CD14-positive monocyte (primary cell): ENCODE measurements around the gene SELPLG. TPM values are rescaled to one million over a fixed set of nuclear protein-coding genes. Genes with fewer than 3 reads are reported as not detected.

Experiments used
- DNase-seq, 3 donors: peaks; one replicate each; pipeline ENCODE4 v3.0.0-alpha.2; 2011 to 2022
- H2AFZ ChIP-seq: 2 replicates; pipeline ENCODE4 v1.6.0; 2012; ENCODE audit warnings: mild to moderate bottlenecking, low read depth, low read length, inconsistent platforms; ENCODE audit not compliant: insufficient read depth, poor library complexity, severe bottlenecking
- H3K27ac ChIP-seq, 2 donors: 1 replicate in 1 of 2; 2 replicates in 1 of 2; pipeline ENCODE4 v1.5.1; 2012 to 2013; ENCODE audit warnings: low read length in 2 of 2, control low read depth in 1 of 2, inconsistent platforms in 1 of 2, low read depth in 1 of 2, mild to moderate bottlenecking in 1 of 2
- H3K27me3 ChIP-seq, 2 donors: one replicate each; pipeline versions ENCODE4 v1.6.0 to v1.6.1; 2011 to 2013; ENCODE audit warnings: low read length in 2 of 2; ENCODE audit not compliant: control insufficient read depth in 2 of 2, insufficient read depth in 2 of 2
- H3K36me3 ChIP-seq, 2 donors: replicated peaks in 1 of 2; 1 replicate in 1 of 2; 2 replicates in 1 of 2; pipeline versions ENCODE4 v1.5.1 to v1.6.1; 2012 to 2013; ENCODE audit warnings: low read length in 2 of 2, control low read depth in 1 of 2, inconsistent platforms in 1 of 2, mild to moderate bottlenecking in 1 of 2; ENCODE audit not compliant: insufficient read depth in 2 of 2, control insufficient read depth in 1 of 2
- H3K4me1 ChIP-seq, 2 donors: 1 replicate in 1 of 2; 2 replicates in 1 of 2; pipeline versions ENCODE4 v1.5.1 to v1.6.1; 2012 to 2013; ENCODE audit warnings: low read length in 2 of 2, control low read depth in 1 of 2, inconsistent platforms in 1 of 2, mild to moderate bottlenecking in 1 of 2, moderate library complexity in 1 of 2; ENCODE audit not compliant: insufficient read depth in 2 of 2, control insufficient read depth in 1 of 2
- H3K4me2 ChIP-seq: replicated peaks from 2 replicates; pipeline ENCODE3; 2012; ENCODE audit warnings: low read length, moderate library complexity, mild to moderate bottlenecking; ENCODE audit not compliant: poor library complexity, severe bottlenecking; ENCODE audit errors: extremely low read depth
- H3K4me3 ChIP-seq, 3 experiments: fragments of 200-600 bp in 1 of 3; sonication (generic) in 1 of 3; replicated peaks in 1 of 3; 1 replicate in 2 of 3; 2 replicates in 1 of 3; pipeline ENCODE4 v1.5.1; 2011 to 2013; ENCODE audit warnings: low read length in 3 of 3, mild to moderate bottlenecking in 3 of 3, control low read depth in 2 of 3, low read depth in 2 of 3, inconsistent platforms in 1 of 3, moderate library complexity in 1 of 3
- H3K79me2 ChIP-seq: 2 replicates; pipeline ENCODE4 v1.6.0; 2012; ENCODE audit warnings: mild to moderate bottlenecking, control low read depth, inconsistent platforms, low read length, moderate library complexity; ENCODE audit not compliant: insufficient read depth
- H3K9ac ChIP-seq: 2 replicates; pipeline ENCODE4 v1.6.0; 2017; ENCODE audit warnings: low read length, mild to moderate bottlenecking; ENCODE audit not compliant: insufficient read depth, poor library complexity, severe bottlenecking
- H3K9me3 ChIP-seq, 2 donors: replicated peaks in 1 of 2; 1 replicate in 1 of 2; 2 replicates in 1 of 2; pipeline versions ENCODE4 v1.5.1 to v1.6.1; 2012 to 2013; ENCODE audit warnings: low read length in 2 of 2, control low read depth in 1 of 2; ENCODE audit not compliant: control insufficient read depth in 1 of 2, insufficient read depth in 1 of 2
- H4K20me1 ChIP-seq: 2 replicates; pipeline ENCODE4 v1.6.0; 2012; ENCODE audit warnings: mild to moderate bottlenecking, low read length, control low read depth, moderate library complexity; ENCODE audit not compliant: insufficient read depth
- H3K27ac Mint-ChIP-seq, 7 donors: one replicate each; pipeline ENCODE4 v1.8.0; 2020; ENCODE audit warnings: mild to moderate bottlenecking in 7 of 7, mixed read lengths in 7 of 7, moderate library complexity in 6 of 7, inconsistent platforms in 2 of 7
- H3K27me3 Mint-ChIP-seq, 3 donors: one replicate each; pipeline ENCODE4 v1.8.0; 2021 to 2022; ENCODE audit warnings: low read depth in 3 of 3, mild to moderate bottlenecking in 3 of 3, mixed read lengths in 3 of 3, moderate library complexity in 3 of 3, inconsistent platforms in 1 of 3
- H3K36me3 Mint-ChIP-seq, 2 donors: one replicate each; pipeline ENCODE4 v1.8.0; 2020; ENCODE audit warnings: mixed read lengths in 2 of 2, inconsistent platforms in 1 of 2, mild to moderate bottlenecking in 1 of 2
- H3K4me1 Mint-ChIP-seq: one replicate; pipeline ENCODE4 v1.8.0; 2020; ENCODE audit warnings: mild to moderate bottlenecking, mixed read lengths
- H3K4me3 Mint-ChIP-seq, 2 donors: one replicate each; pipeline ENCODE4 v1.8.0; 2020; ENCODE audit warnings: mild to moderate bottlenecking in 2 of 2, mixed read lengths in 2 of 2, moderate library complexity in 1 of 2
- H3K9me3 Mint-ChIP-seq, 7 donors: one replicate each; pipeline ENCODE4 v1.8.0; 2020 to 2022; ENCODE audit warnings: mixed read lengths in 7 of 7, mild to moderate bottlenecking in 6 of 7, moderate library complexity in 6 of 7, inconsistent platforms in 2 of 7
- CTCF ChIP-seq: fragments of 200-600 bp; IDR thresholded peaks from one replicate; pipeline ENCODE4 v1.8.0; 2022; ENCODE audit warnings: antibody characterized with exemption, mild to moderate bottlenecking
- WGBS: methylation state at CpG from one replicate; pipeline ENCODE4 v1.1.5; 2013; ENCODE audit warnings: missing lambda C conversion rate; ENCODE audit not compliant: insufficient coverage; 5-methylcytosine and 5-hydroxymethylcytosine counted together
- intact Hi-C, 2 donors: fragments of 100-400 bp; cut with micrococcal nuclease; formaldehyde crosslinking; loops; one replicate each; pipeline versions ENCODE4 v1.15.0 to v1.15.1; 2023
- polyA plus RNA-seq, 3 donors: library from polyadenylated mRNA; depleted of rRNA in 1 of 3; unstranded in 2 of 3; stranded (reverse) in 1 of 3; fragments of 300-500 nt in 2 of 3; fragments of >200 nt in 1 of 3; fragmentation: Illumina TruSeq in 2 of 3; gene quantifications; 1 replicate in 2 of 3; 2 replicates in 1 of 3; pipeline ENCODE4 v1.2.3, GENCODE V29; 2012 to 2021

Gene SELPLG
- polyA plus RNA-seq, 3 donors, result 193 to 349 (median 247) TPM

- DNase-seq, result no peak
- Histone ChIP-seq H3K27ac (no peak overlapping the region), H3K4me3 (no peak overlapping the region), H3K9me3 (no peaks in the 10 kb centered on the region), H3K36me3 (peaks cover 90 to 100% of the 10 kb centered on the region in 2 donors), H3K4me2 (no peak overlapping the region), H3K79me2 (peaks cover 3% of the 10 kb centered on the region), H4K20me1 (peaks cover 35% of the 10 kb centered on the region), H3K9ac (no peak overlapping the region), H2AFZ (no peak overlapping the region), H3K27me3 (no peaks in the 10 kb centered on the region), H3K4me1 (no peaks in the 10 kb centered on the region)
- WGBS, result 93% methylated on average over 3 of the region's 6 CpGs
- no peak for TF ChIP-seq CTCF
- no peak overlapping the region for H3K4me3 Mint-ChIP-seq
- H3K27ac Mint-ChIP-seq, result no peak overlapping the region
- peaks cover 0 to 2% (median 0%) of the 10 kb centered on the region in 7 donors for H3K9me3 Mint-ChIP-seq
- H3K27me3 Mint-ChIP-seq, result no peaks in the 10 kb centered on the region
- H3K4me1 Mint-ChIP-seq, result peaks cover 7% of the 10 kb centered on the region
- peaks cover 87 to 93% of the 10 kb centered on the region in 2 donors for H3K36me3 Mint-ChIP-seq
- intact Hi-C loops, result no loop called here
Measured at GRCh38 chr12:108649126-108649525, 15.4 kb upstream of the SELPLG start.

GRCh38 chr12:108648371-108648770, 14.7 kb upstream of the SELPLG start:
- H3K4me1 ChIP-seq, result no peaks in the 10 kb centered on the region
- Mint-ChIP-seq H3K9me3 (peaks cover 0 to 2% (median 0%) of the 10 kb centered on the region in 7 donors), H3K4me1 (peaks cover 13% of the 10 kb centered on the region), H3K4me3 (no peak overlapping the region), H3K27ac (peak overlapping the region in 2 of 7 donors; percentile 43 to 50), H3K27me3 (no peaks in the 10 kb centered on the region), H3K36me3 (peaks cover 87 to 93% of the 10 kb centered on the region in 2 donors)
- H3K4me2 ChIP-seq, result no peak overlapping the region
- H3K36me3 ChIP-seq, result peaks cover 87 to 98% of the 10 kb centered on the region in 2 donors
- peak overlapping the region in 1 of 2 donors; percentile 24 for H3K27ac ChIP-seq
- no peak overlapping the region for H3K4me3 ChIP-seq
- TF ChIP-seq CTCF, result no peak
- WGBS, result 91% methylated on average over 6 of the region's 9 CpGs
- no peak overlapping the region for H3K9ac ChIP-seq
- H3K79me2 ChIP-seq, result no peaks in the 10 kb centered on the region
- intact Hi-C loops, result no loop called here
- no peaks in the 10 kb centered on the region for H3K27me3 ChIP-seq
- peaks cover 32% of the 10 kb centered on the region for H4K20me1 ChIP-seq
- DNase-seq, result no peak
- H3K9me3 ChIP-seq, result no peaks in the 10 kb centered on the region
- no peak overlapping the region for H2AFZ ChIP-seq
